T-helper 2 cell treated with Interferon-gamma antibody and Interleukin-4, amounts not matched to agents 5 μg/mL and 100 μg/mL, for 36 hours (primary cell): ENCODE results near the gene LEPROT.
"Not testable (repeated sequence)": the region's sequence is repeated elsewhere in the genome, so short reads cannot be mapped to it uniquely, and the experiment has no call there.

Source experiments
- DNase-seq: peaks from one replicate; pipeline ENCODE4 v3.0.0; 2021; ENCODE audit warnings: low spot score
- H3K27ac Mint-ChIP-seq: one replicate; pipeline ENCODE4 v1.8.0; 2021; ENCODE audit warnings: mild to moderate bottlenecking, mixed read lengths
- H3K27me3 Mint-ChIP-seq: one replicate; pipeline ENCODE4 v1.8.0; 2021; ENCODE audit warnings: low read depth, mixed read lengths
- H3K36me3 Mint-ChIP-seq: one replicate; pipeline ENCODE4 v1.8.0; 2021; ENCODE audit warnings: low read depth, mixed read lengths
- H3K4me1 Mint-ChIP-seq: one replicate; pipeline ENCODE4 v1.8.0; 2021; ENCODE audit warnings: low read depth, mixed read lengths
- H3K4me3 Mint-ChIP-seq: one replicate; pipeline ENCODE4 v1.8.0; 2022; ENCODE audit warnings: mild to moderate bottlenecking, moderate library complexity, mixed read lengths
- H3K9me3 Mint-ChIP-seq: one replicate; pipeline ENCODE4 v1.8.0; 2021; ENCODE audit warnings: mixed read lengths

The LEPROT gene

DNA sequence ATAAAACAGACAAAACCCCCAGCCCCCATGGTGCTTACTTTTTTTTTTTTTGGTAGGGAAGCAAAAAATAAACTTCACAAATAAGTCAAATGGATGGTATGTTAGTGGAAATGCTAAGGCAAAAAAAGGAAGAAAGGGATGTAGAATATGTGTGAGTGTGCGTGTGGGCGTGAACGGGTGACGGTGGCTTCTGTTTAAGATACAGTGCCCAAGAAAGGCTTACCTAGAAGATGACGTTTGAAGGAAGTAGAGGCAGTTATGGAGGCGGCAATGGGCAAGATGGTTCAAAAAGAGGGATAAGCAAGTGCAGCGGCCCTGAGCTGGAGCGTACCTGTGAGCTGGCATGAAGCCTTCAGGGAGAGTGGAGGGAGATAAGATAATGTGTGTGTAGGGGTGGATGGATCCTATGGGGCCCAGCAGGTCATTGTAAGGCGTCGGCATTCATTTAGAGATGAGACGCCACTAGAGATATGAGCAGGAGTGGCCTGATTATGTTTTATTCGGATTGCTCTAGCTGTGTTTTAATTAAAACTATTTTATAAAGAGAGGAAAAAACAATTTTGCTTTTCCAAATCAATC, 19.9 kb downstream of the LEPROT start:
- Mint-ChIP-seq H3K4me3 (no peak overlapping the region), H3K36me3 (peaks cover 2% of the 10 kb centered on the region), H3K4me1 (peaks cover 9% of the 10 kb centered on the region), H3K27ac (no peak overlapping the region), H3K9me3 (no peaks in the 10 kb centered on the region), H3K27me3 (no peaks in the 10 kb centered on the region)
- DNase-seq = no peak

- Mint-ChIP-seq H3K27ac (no peak overlapping the region), H3K9me3 (no peaks in the 10 kb centered on the region), H3K27me3 (no peaks in the 10 kb centered on the region), H3K36me3 (peaks cover 2% of the 10 kb centered on the region), H3K4me1 (peaks cover 9% of the 10 kb centered on the region), H3K4me3 (no peak overlapping the region)
- DNase-seq = no peak
These were observed 20.4 kb downstream of the LEPROT start for GRCh38 chr1:65440915-65441314.

DNA sequence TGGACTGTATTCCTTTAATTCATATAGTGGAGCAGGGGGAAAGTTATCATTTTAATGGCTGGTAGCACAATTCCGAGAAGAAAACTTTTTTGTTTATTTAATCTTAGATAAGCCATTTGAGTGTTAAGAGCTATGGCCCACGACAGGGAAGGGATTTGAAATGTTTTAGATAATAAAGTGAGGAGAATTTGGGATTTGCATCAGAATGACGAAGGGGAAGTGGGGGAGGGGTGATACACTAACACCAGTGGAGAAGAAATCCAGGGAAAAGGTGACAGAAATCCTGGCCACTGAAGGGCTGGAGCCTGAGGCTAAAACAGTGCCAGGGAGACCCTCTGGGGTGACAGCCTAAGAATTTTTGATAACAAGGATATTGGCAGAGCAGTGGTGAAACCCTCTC, 21.0 kb downstream of the LEPROT start:
- Mint-ChIP-seq H3K27ac (no peak overlapping the region), H3K27me3 (no peaks in the 10 kb centered on the region), H3K4me3 (no peak overlapping the region), H3K9me3 (no peaks in the 10 kb centered on the region), H3K4me1 (peaks cover 6% of the 10 kb centered on the region), H3K36me3 (peaks cover 2% of the 10 kb centered on the region)
- DNase-seq = no peak

DNA sequence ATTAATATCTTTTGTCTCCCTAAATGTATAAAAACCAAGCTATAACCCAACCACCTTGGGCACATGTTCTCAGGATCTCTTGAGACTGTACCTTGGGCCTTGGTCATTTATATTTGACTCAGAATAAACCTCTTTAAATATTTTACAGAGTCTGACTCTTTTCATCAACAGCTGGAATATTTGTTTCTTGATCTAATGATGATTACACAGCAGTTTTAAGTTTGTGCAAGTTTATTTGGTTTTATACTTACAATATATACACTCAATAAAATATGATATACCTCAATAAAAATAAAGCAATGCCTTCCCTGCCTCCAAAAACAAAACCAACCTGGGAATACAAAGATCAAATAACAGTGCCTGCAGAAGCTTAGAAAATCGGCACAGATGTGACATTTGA, 22.0 kb downstream of the LEPROT start:
- no peaks in the 10 kb centered on the region for H3K36me3 Mint-ChIP-seq
- peaks cover 3% of the 10 kb centered on the region for H3K27me3 Mint-ChIP-seq
- peaks cover 2% of the 10 kb centered on the region for H3K4me1 Mint-ChIP-seq
- H3K27ac Mint-ChIP-seq = no peak overlapping the region
- H3K4me3 Mint-ChIP-seq = no peak overlapping the region
- no peaks in the 10 kb centered on the region for H3K9me3 Mint-ChIP-seq
- DNase-seq = no peak

GRCh38 chr1:65443647-65444046, 23.2 kb downstream of the LEPROT start:
- H3K4me3 Mint-ChIP-seq = no peak overlapping the region
- no peak overlapping the region for H3K27ac Mint-ChIP-seq
- H3K9me3 Mint-ChIP-seq = no peaks in the 10 kb centered on the region
- H3K36me3 Mint-ChIP-seq = no peaks in the 10 kb centered on the region
- DNase-seq = no peak
- peaks cover 2% of the 10 kb centered on the region for H3K4me1 Mint-ChIP-seq
- H3K27me3 Mint-ChIP-seq = peaks cover 6% of the 10 kb centered on the region

GRCh38 chr1:65444128-65444640, 23.7 kb downstream of the LEPROT start:
- peaks cover 6% of the 10 kb centered on the region for H3K27me3 Mint-ChIP-seq
- H3K9me3 Mint-ChIP-seq = no peaks in the 10 kb centered on the region
- no peak overlapping the region for H3K27ac Mint-ChIP-seq
- peaks cover 2% of the 10 kb centered on the region for H3K4me1 Mint-ChIP-seq
- H3K4me3 Mint-ChIP-seq = no peak overlapping the region
- DNase-seq = no peak
- no peaks in the 10 kb centered on the region for H3K36me3 Mint-ChIP-seq

DNA sequence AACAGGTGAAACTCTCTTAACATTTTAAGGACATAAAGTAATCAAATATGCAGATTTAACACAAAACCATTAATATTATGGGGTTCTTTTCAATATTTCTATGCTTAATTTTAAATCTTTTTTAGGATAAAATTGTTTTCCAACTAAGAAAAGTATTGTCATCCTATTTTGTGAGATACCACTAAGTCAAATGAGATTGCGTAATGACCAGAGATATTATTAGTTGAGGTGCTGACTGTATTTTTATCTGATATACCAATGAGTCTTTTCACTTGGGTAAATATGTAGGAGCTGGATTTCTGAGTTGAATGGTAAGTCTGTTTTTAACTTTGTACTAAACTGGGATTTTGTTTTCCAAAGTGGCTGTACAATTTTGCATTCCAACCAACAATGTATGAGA, 25.4 kb downstream of the LEPROT start:
- Mint-ChIP-seq H3K9me3 (no peaks in the 10 kb centered on the region), H3K4me3 (no peak overlapping the region), H3K27ac (no peak overlapping the region), H3K27me3 (peaks cover 6% of the 10 kb centered on the region), H3K36me3 (no peaks in the 10 kb centered on the region), H3K4me1 (no peaks in the 10 kb centered on the region)
- no peak for DNase-seq

DNA sequence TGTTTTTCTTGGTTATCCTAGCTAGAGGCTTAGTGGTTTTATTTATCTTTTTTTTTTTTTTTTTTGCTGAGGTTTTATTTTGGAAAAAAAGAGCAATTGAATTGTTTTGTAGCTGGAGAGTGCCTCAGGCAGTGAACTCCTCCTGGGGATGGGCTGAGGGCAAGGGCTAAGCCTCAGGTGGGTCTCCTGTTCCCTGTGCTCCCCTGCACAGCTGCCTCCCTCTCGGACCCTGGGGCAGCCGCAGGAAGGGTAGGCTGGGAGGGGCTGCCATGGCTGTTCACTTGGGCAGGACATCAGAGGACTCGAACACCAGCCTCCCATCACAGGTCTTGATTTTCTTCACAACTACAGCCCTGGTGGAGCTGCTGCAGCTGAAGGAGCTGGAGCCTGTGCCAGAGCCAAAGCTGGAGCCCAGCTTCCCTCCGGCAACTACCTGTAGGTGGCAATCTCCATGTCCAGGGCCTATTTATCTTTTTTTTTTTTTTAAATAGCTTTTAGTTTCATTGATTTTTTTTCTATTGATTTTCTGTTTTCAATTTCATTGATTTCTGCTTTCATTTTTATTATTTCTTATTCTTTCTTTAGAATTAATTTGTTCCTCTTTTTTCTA, 28.9 kb downstream of the LEPROT start:
- H3K9me3 Mint-ChIP-seq = no peaks in the 10 kb centered on the region

DNA sequence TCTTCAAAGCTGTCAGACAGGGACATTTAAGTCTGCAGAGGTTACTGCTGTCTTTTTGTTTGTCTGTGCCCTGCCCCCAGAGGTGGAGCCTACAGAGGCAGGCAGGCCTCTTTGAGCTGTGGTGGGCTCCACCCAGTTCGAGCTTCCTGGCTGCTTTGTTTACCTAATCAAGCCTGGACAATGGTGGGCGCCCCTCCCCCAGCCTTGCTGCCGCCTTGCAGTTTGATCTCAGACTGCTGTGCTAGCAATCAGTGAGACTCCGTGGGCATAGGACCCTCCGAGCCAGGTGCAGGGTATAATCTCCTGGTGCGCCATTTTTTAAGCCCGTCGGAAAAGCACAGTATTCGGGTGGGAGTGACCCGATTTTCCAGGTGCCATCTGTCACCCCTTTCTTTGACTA, 35.2 kb downstream of the LEPROT start:
- not testable (repeated sequence) for H3K9me3 Mint-ChIP-seq, DNase-seq, H3K27me3 Mint-ChIP-seq, H3K36me3 Mint-ChIP-seq, H3K27ac Mint-ChIP-seq, H3K4me3 Mint-ChIP-seq
- H3K4me1 Mint-ChIP-seq = peaks cover 13% of the 10 kb centered on the region

More for the DNA sequence above, 28.9 kb downstream of the LEPROT start:
- peaks cover 6% of the 10 kb centered on the region for H3K27me3 Mint-ChIP-seq
- no peak overlapping the region for H3K27ac Mint-ChIP-seq
- no peaks in the 10 kb centered on the region for H3K4me1 Mint-ChIP-seq
- DNase-seq = no peak
- no peak overlapping the region for H3K4me3 Mint-ChIP-seq
- no peaks in the 10 kb centered on the region for H3K36me3 Mint-ChIP-seq

- no peak for DNase-seq
- no peak overlapping the region for H3K4me3 Mint-ChIP-seq
- no peaks in the 10 kb centered on the region for H3K36me3 Mint-ChIP-seq
- peaks cover 13% of the 10 kb centered on the region for H3K4me1 Mint-ChIP-seq
- no peaks in the 10 kb centered on the region for H3K27me3 Mint-ChIP-seq
- H3K27ac Mint-ChIP-seq = no peak overlapping the region
- peaks cover 9% of the 10 kb centered on the region for H3K9me3 Mint-ChIP-seq
These were observed 36.0 kb downstream of the LEPROT start for GRCh38 chr1:65456481-65456880.

DNA sequence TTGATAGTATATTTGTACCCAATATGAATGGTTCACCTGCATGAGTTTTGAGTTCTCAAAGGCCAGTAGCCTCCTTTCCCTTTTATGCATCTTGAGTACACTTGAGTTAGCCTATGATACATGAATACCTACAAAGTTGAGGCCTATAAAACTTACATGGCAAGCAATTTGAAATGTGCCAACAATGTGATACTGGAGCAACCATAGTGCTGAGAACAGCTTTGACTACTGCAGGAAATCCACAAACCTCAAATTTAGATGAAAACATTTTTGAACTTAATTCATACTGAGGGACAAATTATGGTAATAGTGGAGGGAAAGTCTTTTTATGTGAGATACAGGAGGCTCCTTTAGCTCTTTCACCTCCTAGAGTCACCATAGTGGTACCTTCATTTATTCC, 37.4 kb downstream of the LEPROT start:
- peaks cover 13% of the 10 kb centered on the region for H3K4me1 Mint-ChIP-seq
- peaks cover 9% of the 10 kb centered on the region for H3K9me3 Mint-ChIP-seq
- H3K27ac Mint-ChIP-seq = no peak overlapping the region
- no peaks in the 10 kb centered on the region for H3K27me3 Mint-ChIP-seq
- H3K36me3 Mint-ChIP-seq = no peaks in the 10 kb centered on the region
- H3K4me3 Mint-ChIP-seq = no peak overlapping the region
- no peak for DNase-seq

- Mint-ChIP-seq H3K9me3 (peaks cover 9% of the 10 kb centered on the region), H3K4me3 (no peak overlapping the region), H3K27ac (no peak overlapping the region), H3K36me3 (no peaks in the 10 kb centered on the region), H3K27me3 (no peaks in the 10 kb centered on the region), H3K4me1 (peaks cover 13% of the 10 kb centered on the region)
- no peak for DNase-seq
These were observed 38.4 kb downstream of the LEPROT start for GRCh38 chr1:65458730-65459396.

DNA sequence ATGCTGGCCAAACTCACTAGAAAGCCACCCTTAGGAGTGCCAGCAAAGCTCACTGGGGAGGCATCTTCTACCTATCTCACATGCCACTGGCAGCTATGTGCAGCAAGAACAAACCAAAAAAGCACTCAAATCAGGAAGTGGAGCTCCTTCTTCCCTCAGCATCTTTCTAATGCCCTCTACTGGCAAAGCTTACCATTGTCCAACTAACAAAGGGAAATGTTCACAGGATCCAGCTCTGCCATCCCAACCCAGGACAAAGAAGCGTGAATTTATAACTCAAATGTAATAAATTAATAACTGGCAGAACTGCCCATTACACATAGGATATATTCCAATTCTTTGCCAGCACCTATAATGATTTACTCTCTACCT, 38.9 kb downstream of the LEPROT start:
- Mint-ChIP-seq H3K9me3 (peaks cover 9% of the 10 kb centered on the region), H3K27ac (no peak overlapping the region), H3K36me3 (no peaks in the 10 kb centered on the region), H3K4me3 (no peak overlapping the region), H3K4me1 (peaks cover 13% of the 10 kb centered on the region), H3K27me3 (no peaks in the 10 kb centered on the region)
- no peak for DNase-seq

- H3K9me3 Mint-ChIP-seq, H3K27me3 Mint-ChIP-seq, H3K36me3 Mint-ChIP-seq, H3K4me1 Mint-ChIP-seq, H3K4me3 Mint-ChIP-seq, DNase-seq, H3K27ac Mint-ChIP-seq: not testable (repeated sequence)
These were observed 45.4 kb downstream of the LEPROT start for GRCh38 chr1:65465837-65466236.
